Hypothalamus (tissue), 51 donors: ENCODE measurements around the gene IBA57.

Experiments used
- DNase-seq, 51 donors: peaks; one replicate each; lab custom pipeline; 2025; lab: John Stamatoyannopoulos, UW

IBA57 gene

GRCh38 chr1:228154670-228155571 lies 10.7 kb upstream of the IBA57 start:
- peak in 1 of 51 donors; percentile 24 for DNase-seq

DNA sequence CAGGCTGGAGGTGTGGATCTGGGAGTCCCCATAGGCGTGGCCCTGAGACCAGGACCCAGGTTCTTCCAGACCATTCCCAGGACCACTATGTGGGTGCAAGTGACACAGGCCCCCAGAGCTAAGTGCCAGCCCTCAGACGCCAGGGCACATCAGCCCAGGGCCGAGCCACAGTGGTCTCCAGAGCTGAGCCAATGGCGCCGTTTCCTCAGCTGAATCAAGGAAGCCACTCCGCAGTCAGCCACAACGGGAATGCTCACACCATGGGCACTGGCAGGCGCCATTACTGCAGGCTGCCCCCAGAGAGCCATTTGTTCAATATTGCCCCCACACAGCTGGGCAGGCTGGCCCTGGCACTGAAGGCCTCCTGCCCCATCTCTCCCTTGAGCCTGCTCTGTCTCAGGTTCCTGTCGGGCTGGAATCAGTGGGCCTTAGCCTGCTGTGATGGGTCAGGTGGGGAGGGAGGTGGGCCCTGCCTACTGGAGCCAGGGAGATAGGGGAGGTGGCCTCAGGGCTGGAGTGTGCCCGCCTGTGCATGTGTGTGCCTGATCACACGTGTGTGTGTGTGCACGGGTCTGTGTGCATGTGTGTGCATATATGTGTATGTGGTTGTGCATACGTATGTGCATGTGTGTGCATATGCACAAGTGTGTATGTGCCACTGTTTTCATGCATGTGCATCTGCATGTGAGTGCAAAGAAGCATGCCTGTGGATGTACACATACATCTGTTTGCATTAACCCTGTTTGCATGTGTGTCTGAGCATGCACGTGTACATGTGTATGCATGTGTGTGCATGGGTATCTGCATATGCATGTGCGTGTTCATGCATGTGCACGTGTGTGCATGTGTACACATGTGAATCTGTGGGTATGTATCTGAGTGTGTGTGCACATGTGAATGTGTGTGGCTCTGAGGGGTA lies 9.7 kb upstream of the IBA57 start:
- DNase-seq: no peak

- DNase-seq: no peak
These were observed 9.1 kb upstream of the IBA57 start for GRCh38 chr1:228156515-228156881.

DNA sequence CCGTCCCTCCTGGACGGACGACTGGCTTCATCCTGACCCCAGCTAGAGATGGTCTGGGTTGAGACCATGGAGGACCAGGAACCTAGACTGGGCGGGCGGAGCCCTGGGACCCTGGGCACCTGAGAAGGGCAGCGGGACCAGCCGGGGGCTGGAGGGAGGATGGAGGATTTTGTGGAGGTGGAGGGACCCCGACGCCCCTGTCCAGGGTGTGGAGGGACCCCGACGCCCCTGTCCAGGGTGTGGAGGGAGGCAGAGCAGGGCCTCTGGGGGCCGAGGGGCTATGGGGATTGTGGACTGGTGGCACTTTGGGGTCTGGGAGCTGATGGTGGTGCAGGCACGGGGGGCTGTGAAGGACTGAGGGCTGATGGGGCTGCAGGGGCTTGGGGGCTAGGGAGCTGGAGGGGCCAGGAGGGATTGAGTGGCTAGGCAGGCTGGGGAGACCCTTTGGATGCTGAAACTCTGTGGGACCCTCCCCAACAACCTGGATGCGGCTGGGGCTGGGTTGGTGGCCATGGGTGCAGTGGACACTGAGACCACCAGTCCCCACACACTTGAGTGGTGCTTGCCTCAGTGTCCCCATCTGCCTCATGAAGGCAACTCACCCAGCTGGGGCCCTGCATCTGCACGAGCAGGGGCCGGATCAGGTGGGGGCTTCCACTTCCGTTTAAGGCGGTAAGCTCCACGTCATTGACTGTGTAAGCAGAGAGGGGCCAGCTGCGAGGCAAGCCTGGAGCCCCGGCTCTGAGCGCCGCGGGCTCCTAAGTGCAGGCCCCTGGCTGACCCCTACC lies 8.5 kb upstream of the IBA57 start:
- no peak for DNase-seq

- no peak for DNase-seq
These were observed 7.9 kb upstream of the IBA57 start for GRCh38 chr1:228157729-228158126.

- DNase-seq: no peak
These were observed 7.2 kb upstream of the IBA57 start for GRCh38 chr1:228158151-228159007.

DNA sequence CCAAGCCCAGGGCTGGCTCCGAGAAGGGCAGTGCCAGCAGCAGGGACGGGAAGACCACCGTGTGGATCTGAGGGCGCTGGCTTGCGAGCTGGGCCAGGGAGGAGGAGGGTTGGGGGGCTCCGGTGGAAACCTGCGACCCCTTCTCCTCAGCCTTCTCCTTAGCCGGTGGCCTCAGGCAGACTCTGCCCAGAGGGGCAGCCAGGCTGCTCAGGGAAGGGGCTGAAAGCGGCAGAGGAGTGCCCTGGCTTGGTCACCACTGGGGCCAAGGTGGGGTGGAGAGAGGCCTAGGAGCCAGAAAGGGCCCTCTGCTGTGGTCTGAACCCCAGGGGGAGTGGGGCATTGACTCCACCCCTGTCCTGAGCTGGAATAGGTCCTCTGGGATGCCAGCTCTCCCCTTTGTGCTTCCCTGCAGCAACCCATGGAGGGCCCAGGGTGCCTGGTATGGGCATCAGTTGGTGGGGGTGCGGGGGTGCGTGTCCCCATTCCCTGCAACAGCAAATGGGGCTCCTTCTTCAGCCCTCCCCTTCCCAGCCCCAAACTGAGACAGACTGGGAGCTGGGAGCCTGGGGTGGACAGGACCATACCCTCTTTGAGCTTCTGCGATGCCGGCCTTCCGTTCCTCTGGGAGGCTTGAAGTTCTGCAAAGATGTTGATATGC lies 6.5 kb upstream of the IBA57 start:
- no peak for DNase-seq

DNA sequence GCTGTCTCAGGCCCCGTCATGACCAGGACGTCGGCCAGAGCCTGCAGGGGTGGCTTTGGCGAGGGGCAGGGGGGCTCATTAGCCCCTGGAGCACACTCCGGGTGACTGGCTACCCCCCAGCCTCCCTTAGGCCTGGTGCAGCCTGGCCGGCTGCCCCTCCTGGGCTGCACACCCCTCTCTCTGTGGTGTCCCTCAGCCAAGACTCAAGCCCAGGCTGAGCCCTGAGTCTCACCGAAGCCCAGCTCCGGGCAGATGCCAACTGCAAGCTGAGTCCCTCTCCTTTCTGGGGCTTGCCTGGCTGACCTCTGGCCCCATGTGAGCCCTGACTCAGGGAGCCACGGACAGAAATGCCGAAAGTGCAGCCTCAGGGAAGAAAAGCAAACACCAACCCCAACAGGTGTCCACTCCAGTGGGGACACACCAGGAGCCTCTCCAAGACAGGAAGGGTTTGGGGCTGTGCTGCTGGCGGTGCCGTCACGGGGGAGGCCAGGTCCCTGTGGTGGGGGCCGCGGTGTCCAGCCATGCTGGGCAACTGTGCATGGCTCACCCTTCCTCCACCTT lies 5.3 kb upstream of the IBA57 start:
- no peak for DNase-seq

DNA sequence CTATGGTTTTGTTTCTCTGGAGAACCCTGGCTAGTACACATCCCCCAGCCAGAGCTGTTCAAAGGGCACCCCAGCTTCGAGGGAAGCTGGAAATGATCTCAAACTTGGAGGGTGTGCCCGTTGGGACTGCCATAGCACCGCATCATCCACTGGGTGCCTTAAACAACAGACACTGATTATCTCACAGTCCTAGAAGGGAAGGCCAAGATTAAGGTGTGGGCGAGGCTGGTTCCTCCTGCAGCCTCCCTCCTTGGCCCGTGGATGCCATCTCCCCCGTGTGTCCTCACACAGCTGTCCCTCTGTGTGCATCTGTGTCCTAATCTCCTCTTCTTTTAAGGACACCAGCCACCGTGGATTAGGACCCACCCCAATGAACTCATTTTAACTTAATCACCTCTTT lies 4.2 kb upstream of the IBA57 start:
- no peak for DNase-seq

DNA sequence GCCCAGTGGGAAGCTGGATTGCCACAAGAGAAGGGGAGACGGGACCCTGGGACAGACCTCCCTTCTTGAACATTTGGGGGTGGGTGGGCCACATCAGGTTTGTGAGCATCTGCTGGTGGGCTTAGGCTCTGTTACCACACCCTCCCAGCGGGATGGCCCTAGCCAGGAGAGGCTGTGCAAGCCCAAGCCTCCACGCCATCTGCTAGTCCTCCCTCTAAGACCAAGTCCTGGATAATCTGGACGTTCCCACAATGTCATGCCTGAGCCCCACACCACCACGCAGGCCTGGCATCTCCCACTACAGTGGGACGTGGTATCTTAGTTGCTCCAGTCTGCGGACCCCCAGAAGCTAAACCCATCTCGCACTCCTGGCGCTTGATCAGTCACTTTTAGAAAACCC lies 3.7 kb upstream of the IBA57 start:
- no peak for DNase-seq

DNA sequence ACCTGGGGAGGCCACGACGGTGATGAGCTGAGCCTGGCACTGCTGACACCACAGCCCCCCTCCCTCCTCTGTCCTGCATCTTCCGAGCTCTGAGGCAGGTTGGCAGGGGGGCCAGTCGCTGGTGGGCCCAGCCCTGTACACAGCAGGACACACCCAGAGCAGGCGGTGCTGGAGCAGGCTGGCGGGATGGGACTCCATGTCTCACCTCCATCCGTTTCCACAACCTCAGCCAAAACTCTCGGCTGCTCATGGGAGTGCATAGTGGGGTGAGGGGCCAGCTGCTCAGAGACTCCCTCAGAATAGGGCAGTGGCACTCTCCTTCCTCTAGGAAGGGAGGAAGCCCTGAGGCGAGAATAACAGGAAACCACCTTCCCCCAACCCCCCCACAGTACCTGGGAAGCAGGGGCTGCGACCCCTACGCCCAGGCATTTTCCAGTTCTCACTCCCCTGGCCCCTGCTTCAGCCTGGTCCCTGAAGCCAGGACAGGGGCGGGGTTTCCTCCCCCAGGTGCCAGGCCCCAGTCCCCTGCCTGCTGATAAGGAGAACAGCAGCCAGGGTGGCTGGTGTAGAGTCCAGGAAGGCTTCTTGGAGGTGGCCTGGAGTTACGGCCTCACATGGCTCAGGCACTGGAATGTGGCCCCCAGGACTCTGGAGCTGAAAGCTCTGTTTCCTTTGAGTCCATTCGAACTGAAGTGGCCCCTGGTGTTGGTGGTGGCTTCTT lies 3.2 kb upstream of the IBA57 start:
- no peak for DNase-seq

DNA sequence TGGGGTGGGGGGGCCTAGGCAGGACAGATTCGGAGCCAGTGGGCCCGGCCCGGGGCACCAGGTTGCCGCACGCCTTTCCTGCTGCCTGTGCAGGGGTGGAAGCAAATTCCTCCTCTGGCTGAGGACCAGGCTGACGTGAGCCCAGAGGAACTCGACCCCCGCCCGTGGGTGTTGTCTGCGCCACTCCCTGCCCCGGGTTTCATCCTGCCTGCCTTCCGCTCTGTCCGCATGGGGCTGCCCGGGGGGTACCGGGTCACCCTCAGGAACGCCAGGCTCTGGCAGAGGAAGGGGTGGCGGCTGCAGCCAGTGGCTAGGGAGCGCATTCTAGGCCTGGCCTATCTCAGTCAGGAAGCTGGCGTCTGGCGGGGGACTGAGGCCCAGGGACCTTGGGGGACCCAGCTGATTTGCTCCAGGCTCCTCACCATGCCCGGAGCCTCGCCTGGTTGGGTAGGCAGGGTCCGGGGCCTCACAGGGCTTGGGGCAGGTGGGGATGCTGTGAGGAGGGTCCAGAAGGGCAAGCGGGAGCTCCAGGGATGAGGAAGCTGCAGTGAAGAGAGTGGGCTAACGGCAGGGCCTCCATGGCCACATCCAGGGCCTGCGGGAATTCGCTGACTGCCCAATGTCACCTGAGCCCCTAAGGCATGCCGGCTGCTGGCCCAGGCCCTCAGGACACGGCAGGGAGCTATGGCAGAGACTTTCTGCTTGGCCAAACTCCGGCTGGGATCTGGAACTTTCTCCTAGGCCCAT lies 2.4 kb upstream of the IBA57 start:
- no peak for DNase-seq

DNA sequence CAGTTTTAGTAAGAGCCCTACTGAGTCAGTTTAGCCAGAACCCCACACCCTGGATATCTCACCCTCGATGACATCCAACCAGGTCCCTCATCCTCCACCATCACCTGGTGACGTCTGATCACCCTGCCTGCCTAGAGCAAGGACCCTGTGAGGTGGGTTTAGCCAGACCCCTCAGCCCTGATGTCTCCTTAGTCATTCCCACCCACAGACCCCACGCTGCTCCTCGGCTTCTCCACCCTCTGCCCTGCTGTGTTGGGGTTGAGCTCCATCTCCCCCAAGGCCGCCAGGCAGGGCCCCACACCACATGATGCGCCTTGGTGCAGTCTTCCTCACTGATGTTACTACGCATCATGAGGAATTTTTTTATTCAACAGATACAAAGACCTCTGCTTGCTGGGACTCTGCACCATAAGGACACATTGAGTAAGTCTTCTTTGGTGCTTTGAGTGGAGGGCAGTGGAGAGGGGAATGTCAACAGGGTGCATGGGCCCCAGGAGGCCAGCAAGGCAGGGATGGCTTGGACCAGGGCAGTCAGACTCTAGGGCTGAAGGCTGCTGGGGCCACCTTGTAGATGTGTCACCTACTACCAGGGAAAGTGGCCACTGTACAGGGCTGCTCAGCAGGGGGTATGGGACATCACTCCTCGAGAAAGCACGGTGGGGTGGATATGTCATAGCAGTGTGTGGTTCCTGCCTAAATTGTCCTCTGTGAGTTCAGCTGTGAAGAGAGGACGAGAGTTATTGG lies 1.7 kb upstream of the IBA57 start:
- DNase-seq: no peak

DNA sequence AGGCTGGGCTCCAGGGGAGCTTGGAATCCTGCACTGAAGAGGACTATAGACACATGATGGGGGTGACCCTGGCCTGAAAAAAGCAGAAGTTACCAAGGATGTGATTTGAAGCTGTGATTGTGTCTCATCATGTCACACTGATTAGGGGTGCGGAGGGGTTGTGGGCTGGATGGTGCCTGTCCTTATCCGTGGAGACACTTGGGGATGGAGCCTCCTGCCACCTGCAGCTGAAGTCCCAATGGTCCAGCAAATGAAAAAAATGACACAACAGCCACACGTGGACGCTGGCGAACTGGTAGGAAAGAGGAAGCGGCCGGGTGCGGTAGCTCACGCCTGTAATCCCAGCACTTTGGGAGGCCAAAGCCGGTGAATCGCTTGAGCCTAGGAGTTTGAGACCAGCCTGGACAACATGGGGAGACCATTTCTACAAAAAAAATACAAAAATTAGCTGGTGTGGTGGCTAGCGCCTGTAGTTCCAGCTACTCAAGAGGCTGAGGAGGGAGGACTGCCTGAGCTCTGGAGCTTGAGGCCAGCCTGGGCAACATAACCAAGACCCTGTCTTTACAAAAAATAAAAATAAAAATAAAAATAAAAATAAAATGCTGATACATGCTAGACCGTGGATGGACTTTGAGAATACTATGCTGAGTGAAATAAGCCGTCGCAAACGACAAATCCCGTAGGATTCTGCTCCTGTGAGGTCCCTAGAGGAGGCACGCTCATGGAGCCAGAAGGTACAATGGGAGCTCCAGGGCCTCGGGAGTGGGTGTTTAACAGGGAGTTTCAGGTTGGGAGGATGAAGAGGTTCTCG lies 838 bp upstream of the IBA57 start:
- no peak for DNase-seq

- peak in 36 of 51 donors; percentile 47 to 84 (median 70) for DNase-seq
These were observed 749 bp downstream of the IBA57 start for GRCh38 chr1:228166170-228166936.
